HL-60 (cell line): ENCODE data around the gene GNB1.

Experiments
- CTCF ChIP-seq: IDR thresholded peaks from one replicate; pipeline ENCODE4 v1.5.1; 2011; ENCODE audit warnings: low read length, control low read depth, inconsistent platforms; ENCODE audit not compliant: insufficient read depth
- GABPA ChIP-seq: IDR thresholded peaks from 2 replicates; pipeline ENCODE4 v1.6.1; 2012; ENCODE audit warnings: low read depth
- POLR2AphosphoS5 ChIP-seq: IDR thresholded peaks from 2 replicates; pipeline ENCODE4 v1.6.1; 2012; ENCODE audit warnings: low read depth
- SPI1 ChIP-seq: IDR thresholded peaks from 2 replicates; pipeline ENCODE4 v1.6.1; 2012; ENCODE audit warnings: low read depth, mild to moderate bottlenecking, borderline replicate concordance
- TF ChIP-seq, protein P1 (sequence below): IDR thresholded peaks from 2 replicates; pipeline ENCODE4 v1.6.1; 2012; ENCODE audit warnings: low read depth; ENCODE audit not compliant: insufficient replicate concordance

GRCh38 chr1:1775327-1776226 is 115.3 kb downstream of the GNB1 start:
- no peak for TF ChIP-seq CTCF
- no peak for TF ChIP-seq GABPA
- peak; percentile 68; the same call in 1 of the 2 replicates for TF ChIP-seq POLR2AphosphoS5
- TF ChIP-seq, protein P1, sequence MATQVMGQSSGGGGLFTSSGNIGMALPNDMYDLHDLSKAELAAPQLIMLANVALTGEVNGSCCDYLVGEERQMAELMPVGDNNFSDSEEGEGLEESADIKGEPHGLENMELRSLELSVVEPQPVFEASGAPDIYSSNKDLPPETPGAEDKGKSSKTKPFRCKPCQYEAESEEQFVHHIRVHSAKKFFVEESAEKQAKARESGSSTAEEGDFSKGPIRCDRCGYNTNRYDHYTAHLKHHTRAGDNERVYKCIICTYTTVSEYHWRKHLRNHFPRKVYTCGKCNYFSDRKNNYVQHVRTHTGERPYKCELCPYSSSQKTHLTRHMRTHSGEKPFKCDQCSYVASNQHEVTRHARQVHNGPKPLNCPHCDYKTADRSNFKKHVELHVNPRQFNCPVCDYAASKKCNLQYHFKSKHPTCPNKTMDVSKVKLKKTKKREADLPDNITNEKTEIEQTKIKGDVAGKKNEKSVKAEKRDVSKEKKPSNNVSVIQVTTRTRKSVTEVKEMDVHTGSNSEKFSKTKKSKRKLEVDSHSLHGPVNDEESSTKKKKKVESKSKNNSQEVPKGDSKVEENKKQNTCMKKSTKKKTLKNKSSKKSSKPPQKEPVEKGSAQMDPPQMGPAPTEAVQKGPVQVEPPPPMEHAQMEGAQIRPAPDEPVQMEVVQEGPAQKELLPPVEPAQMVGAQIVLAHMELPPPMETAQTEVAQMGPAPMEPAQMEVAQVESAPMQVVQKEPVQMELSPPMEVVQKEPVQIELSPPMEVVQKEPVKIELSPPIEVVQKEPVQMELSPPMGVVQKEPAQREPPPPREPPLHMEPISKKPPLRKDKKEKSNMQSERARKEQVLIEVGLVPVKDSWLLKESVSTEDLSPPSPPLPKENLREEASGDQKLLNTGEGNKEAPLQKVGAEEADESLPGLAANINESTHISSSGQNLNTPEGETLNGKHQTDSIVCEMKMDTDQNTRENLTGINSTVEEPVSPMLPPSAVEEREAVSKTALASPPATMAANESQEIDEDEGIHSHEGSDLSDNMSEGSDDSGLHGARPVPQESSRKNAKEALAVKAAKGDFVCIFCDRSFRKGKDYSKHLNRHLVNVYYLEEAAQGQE = no peak
- TF ChIP-seq SPI1 = peak; percentile 98
